GM12878 (cell line): ENCODE measurements around the gene SENP1. TPM values are rescaled to one million over a fixed set of nuclear protein-coding genes. Genes with fewer than 3 reads are reported as not detected.
A peak's percentile ranks its signal among the peaks of the same experiment; 100 is the strongest.

Experiments used
- ATAC-seq: fragments of 200-7000 bp; cut with Tn5 transposase; 3 replicates; pipeline ENCODE4 v1.9.1; 2020; ENCODE audit warnings: mild to moderate bottlenecking, moderate library complexity
- BruUV-seq: library from RNA; stranded (reverse); fragments of 400-500 nt; replicated peaks from 2 replicates; lab custom pipeline; 2021; lab: Mats Ljungman, UMichigan
- CTCF ChIA-PET: fragments of 300-600 bp; sonication (Branson Sonifier 250); formaldehyde crosslinking; extraction: SDS; loops from one replicate; lab custom pipeline; 2021; ENCODE audit warnings: inconsistent platforms; lab: Yijun Ruan, JAX
- POLR2A ChIA-PET: fragments of 350-600 bp; formaldehyde crosslinking; extraction: SDS; loops from one replicate; lab custom pipeline; 2021; ENCODE audit warnings: inconsistent platforms; lab: Charles Lee
- RAD21 ChIA-PET: fragments of 300-600 bp; sonication (Branson Sonifier 250); formaldehyde crosslinking; loops from one replicate; lab custom pipeline; 2023; ENCODE audit warnings: antibody characterized with exemption; ENCODE audit not compliant: unreplicated experiment; lab: Charles Lee
- SMC1A ChIA-PET: fragments of 300-600 bp; sonication (Branson Sonifier 250); formaldehyde crosslinking; loops from one replicate; lab custom pipeline; 2023; ENCODE audit not compliant: unreplicated experiment, uncharacterized antibody; lab: Charles Lee
- DNase-seq: peaks from one replicate; pipeline ENCODE4 v3.0.0-alpha.2; 2011; ENCODE audit warnings: low read depth, low spot score
- FAIRE-seq: peaks from 3 replicates; lab custom pipeline; 2011; peaks lifted over from hg19 to GRCh38; lab: Jason Lieb, UNC
- H2AFZ ChIP-seq: 2 replicates; pipeline ENCODE4 v1.6.0; 2011; ENCODE audit warnings: low read depth, low read length, control low read depth; ENCODE audit not compliant: control insufficient read depth
- H3K27ac ChIP-seq: 2 replicates; pipeline ENCODE4 v1.5.1; 2011; ENCODE audit warnings: control low read depth; ENCODE audit not compliant: control insufficient read depth, insufficient read depth
- H3K27me3 ChIP-seq, 2 experiments: replicated peaks in 1 of 2; 2 replicates each; pipeline versions ENCODE4 v1.6.0 to v1.6.1; 2011; ENCODE audit warnings: low read length in 1 of 2; ENCODE audit not compliant: control insufficient read depth in 2 of 2, insufficient read depth in 2 of 2
- H3K36me3 ChIP-seq, 2 experiments: 2 replicates each; pipeline ENCODE4 v1.5.1; 2011; ENCODE audit warnings: low read length in 1 of 2; ENCODE audit not compliant: control insufficient read depth in 2 of 2, insufficient read depth in 2 of 2
- H3K4me1 ChIP-seq: 2 replicates; pipeline ENCODE4 v1.6.1; 2011; ENCODE audit warnings: mild to moderate bottlenecking, low read length, moderate library complexity, mixed read lengths; ENCODE audit not compliant: control insufficient read depth, insufficient read depth
- H3K4me2 ChIP-seq: 2 replicates; pipeline ENCODE4 v1.6.0; 2011; ENCODE audit warnings: control low read depth; ENCODE audit not compliant: control insufficient read depth, insufficient read depth
- H3K4me3 ChIP-seq: fragments of 200-600 bp; sonication (generic); 2 replicates; pipeline ENCODE4 v1.5.1; 2016
- H3K79me2 ChIP-seq: 2 replicates; pipeline ENCODE4 v1.6.0; 2011; ENCODE audit warnings: low read length; ENCODE audit not compliant: control insufficient read depth, insufficient read depth
- H3K9ac ChIP-seq: 2 replicates; pipeline ENCODE4 v1.8.0; 2011; ENCODE audit warnings: low read length, control low read depth, mixed read lengths; ENCODE audit not compliant: control insufficient read depth, insufficient read depth
- H3K9me3 ChIP-seq: replicated peaks from 3 replicates; pipeline ENCODE4 v1.5.1; 2011; ENCODE audit warnings: mild to moderate bottlenecking, low read length; ENCODE audit not compliant: control insufficient read depth, insufficient read depth
- H4K20me1 ChIP-seq: 2 replicates; pipeline ENCODE4 v1.6.0; 2011; ENCODE audit not compliant: control insufficient read depth, insufficient read depth
- CHD4 ChIP-seq: fragments of 200-600 bp; sonication (generic); IDR thresholded peaks from 2 replicates; pipeline ENCODE4 v1.6.1; 2016; ENCODE audit warnings: mild to moderate bottlenecking
- CREB1 ChIP-seq: IDR thresholded peaks from 2 replicates; pipeline ENCODE4 v1.6.1; 2012; ENCODE audit warnings: low read depth, mild to moderate bottlenecking, inconsistent platforms
- EGR1 ChIP-seq, 2 experiments: IDR thresholded peaks; 1 replicate in 1 of 2; 2 replicates in 1 of 2; pipeline ENCODE4 v1.6.1; 2011 to 2012; ENCODE audit warnings: low read depth in 2 of 2, low read length in 2 of 2, borderline replicate concordance in 1 of 2, mild to moderate bottlenecking in 1 of 2, moderate library complexity in 1 of 2
- EP300 ChIP-seq, 2 experiments: fragments of 150-350 bp in 1 of 2; IDR thresholded peaks; 2 replicates each; pipeline ENCODE4 v1.6.1; 2011 to 2012; ENCODE audit warnings: low read depth in 2 of 2, low read length in 2 of 2, borderline replicate concordance in 1 of 2, improper control_type of control experiment in 1 of 2, inconsistent platforms in 1 of 2; ENCODE audit not compliant: control insufficient read depth in 1 of 2
- EZH2 ChIP-seq: IDR thresholded peaks from 2 replicates; pipeline ENCODE4 v1.6.1; 2012; ENCODE audit warnings: low read depth, mild to moderate bottlenecking, control low read depth, inconsistent platforms, low read length, borderline replicate concordance; ENCODE audit not compliant: control insufficient read depth
- IRF5 ChIP-seq: fragments of 450-650 bp; IDR thresholded peaks from 2 replicates; pipeline ENCODE4 v1.6.1; 2017; ENCODE audit warnings: borderline replicate concordance
- NRF1 ChIP-seq: conservative IDR thresholded peaks from 2 replicates; pipeline ENCODE4 v1.6.1; 2011; ENCODE audit warnings: mild to moderate bottlenecking, low read depth, low read length, improper control_type of control experiment
- RB1 ChIP-seq: fragments of 450-650 bp; formaldehyde crosslinking; IDR thresholded peaks from 2 replicates; pipeline ENCODE4 v1.6.1; 2017; ENCODE audit warnings: mild to moderate bottlenecking, borderline replicate concordance
- RBBP5 ChIP-seq: fragments of 200-600 bp; sonication (generic); conservative IDR thresholded peaks from 2 replicates; pipeline ENCODE4 v1.6.1; 2016
- SMC3 ChIP-seq: IDR thresholded peaks from 2 replicates; pipeline ENCODE4 v1.6.1; 2011; ENCODE audit warnings: low read length, improper control_type of control experiment, borderline replicate concordance
- STAT1 ChIP-seq: fragments of 450-650 bp; conservative IDR thresholded peaks from 2 replicates; pipeline ENCODE4 v1.6.1; 2014; ENCODE audit warnings: antibody characterized with exemption, mild to moderate bottlenecking
- STAT3 ChIP-seq: IDR thresholded peaks from 2 replicates; pipeline ENCODE4 v1.6.1; 2011; ENCODE audit warnings: low read depth, low read length, improper control_type of control experiment
- ZNF217 ChIP-seq: fragments of 450-650 bp; IDR thresholded peaks from 2 replicates; pipeline ENCODE4 v1.6.1; 2017; ENCODE audit warnings: antibody characterized with exemption, mild to moderate bottlenecking
- ZNF622 ChIP-seq: fragments of 450-650 bp; IDR thresholded peaks from 2 replicates; pipeline ENCODE4 v1.6.1; 2017; ENCODE audit warnings: mild to moderate bottlenecking, inconsistent platforms
- WGBS: methylation state at CpG from one replicate; pipeline ENCODE4 v1.1.6; 2016; ENCODE audit warnings: low lambda C conversion rate; ENCODE audit not compliant: insufficient replicate concordance, insufficient coverage; ENCODE audit errors: missing lambda C conversion rate; 5-methylcytosine and 5-hydroxymethylcytosine counted together
- in situ Hi-C: fragments of 300-500 bp; cut with MboI; formaldehyde crosslinking; loops from 9 replicates; pipeline ENCODE4 v1.14.3; 2018; ENCODE audit warnings: mixed read lengths
- intact Hi-C: fragments of 100-400 bp; cut with micrococcal nuclease; formaldehyde crosslinking; loops from one replicate; pipeline ENCODE4 v1.14.2; 2022; ENCODE audit not compliant: unreplicated experiment
- polyA plus RNA-seq, 11 experiments: library from polyadenylated mRNA; depleted of rRNA in 4 of 11; unstranded in 6 of 11; stranded (reverse) in 5 of 11; fragments of >200 nt; fragmentation: Nextera tagmentation in 4 of 11; fragmentation: Illumina TruSeq in 1 of 11; extraction: Ambion mirVana in 4 of 11; extraction: Trizol in 1 of 11; gene quantifications; 1 replicate in 1 of 11; 2 replicates in 10 of 11; pipeline versions ENCODE4 v1.2.1 to v1.2.3, GENCODE V29; 2011 to 2016; ENCODE audit warnings: inconsistent platforms in 2 of 11, missing spikeins in 2 of 11, low read depth in 1 of 11
- total RNA-seq, 4 experiments: library from RNA; depleted of rRNA in 3 of 4; stranded (reverse); fragments of >200 nt in 3 of 4; fragmentation: Illumina TruSeq in 1 of 4; extraction: Trizol in 1 of 4; gene quantifications; 2 replicates each; pipeline versions ENCODE4 v1.2.1 to v1.2.3, GENCODE V29; 2013 to 2021

The SENP1 gene
- total and polyA plus RNA-seq, 10 of the 15 experiments (the other 5 are each of a cell fraction or from before 2014, with no cell fraction given): 8.1 to 52.4 (median 26.1) TPM

- CTCF ChIA-PET: no interaction called here
- H3K36me3 ChIP-seq: no peaks in the 10 kb centered on the region
- H4K20me1 ChIP-seq: no peaks in the 10 kb centered on the region
- in situ Hi-C loops (no loop called here), intact Hi-C loops (no loop called here)
- no peak overlapping the region for H3K4me3 ChIP-seq
- H3K9me3 ChIP-seq: no peaks in the 10 kb centered on the region
- H3K9ac ChIP-seq: no peak overlapping the region
- H3K27ac ChIP-seq: no peak overlapping the region
- SMC1A ChIA-PET: no interaction called here
- no peak for DNase-seq
- no peak overlapping the region; the same call in 1 of the 2 replicates for H3K4me2 ChIP-seq
- no peak for ATAC-seq
- FAIRE-seq: no peak
- no peak overlapping the region for H2AFZ ChIP-seq
- RAD21 ChIA-PET: no interaction called here
- POLR2A ChIA-PET: no interaction called here
- no TSS peak for BruUV-seq
- no peaks in the 10 kb centered on the region for H3K4me1 ChIP-seq
- H3K27me3 ChIP-seq: peaks cover 24 to 32% of the 10 kb centered on the region in 2 experiments
- 25% methylated on average over 18 of the region's 18 CpGs for WGBS
- H3K79me2 ChIP-seq: no peaks in the 10 kb centered on the region
- TF ChIP-seq ZNF217 (no peak), EZH2 (peak; percentile 40; the same call in 1 of the 2 replicates)
- TF ChIP-seq, all 136 proteins: peak for 1
Observed at GRCh38 chr12:48000878-48001504, 104.9 kb downstream of the SENP1 start.

GRCh38 chr12:47999816-48000215, 106.1 kb downstream of the SENP1 start:
- DNase-seq: no peak
- intact Hi-C loops: no loop called here
- POLR2A ChIA-PET: no interaction called here

More at GRCh38 chr12:47999816-48000215, 106.1 kb downstream of the SENP1 start:
- no peaks in the 10 kb centered on the region for H4K20me1 ChIP-seq
- BruUV-seq: no TSS peak
- no peak for TF ChIP-seq CHD4
- no peak for TF ChIP-seq RBBP5
- no peak for TF ChIP-seq CREB1
- TF ChIP-seq EGR1 (IDR thresholded peaks at IDR 0.05; ENCODE audit: borderline replicate concordance in 1 of 2, low read depth in 2 of 2, low read length in 2 of 2): no peak
- no peak for TF ChIP-seq SMC3
- TF ChIP-seq RB1: no peak
- no peak for TF ChIP-seq STAT1
- TF ChIP-seq IRF5: no peak
- TF ChIP-seq ZNF622: no peak
- no peak for TF ChIP-seq EP300 (IDR thresholded peaks at IDR 0.05; ENCODE audit: borderline replicate concordance in 1 of 2, control insufficient read depth in 1 of 2, low read depth in 2 of 2, low read length in 2 of 2)
- TF ChIP-seq NRF1: no peak
- TF ChIP-seq STAT3: no peak
- no peaks in the 10 kb centered on the region for H3K79me2 ChIP-seq
- RAD21 ChIA-PET: no interaction called here
- H3K9me3 ChIP-seq: no peaks in the 10 kb centered on the region
- WGBS: 28% methylated on average over 9 of the region's 9 CpGs
- no peak overlapping the region for H2AFZ ChIP-seq
- no peak overlapping the region for H3K4me2 ChIP-seq
- SMC1A ChIA-PET: no interaction called here
- in situ Hi-C loops: no loop called here
- H3K27me3 ChIP-seq: peaks cover 18 to 26% of the 10 kb centered on the region in 2 experiments; a peak in 3 of 4 replicates
- H3K4me1 ChIP-seq: no peaks in the 10 kb centered on the region
- H3K9ac ChIP-seq: no peak overlapping the region
- H3K27ac ChIP-seq: no peak overlapping the region
- H3K4me3 ChIP-seq: no peak overlapping the region
- ATAC-seq (no peak), FAIRE-seq (no peak)
- CTCF ChIA-PET: no interaction called here
- no peaks in the 10 kb centered on the region for H3K36me3 ChIP-seq
